ENCODE data around the gene RASAL2.

Gene RASAL2

DNA sequence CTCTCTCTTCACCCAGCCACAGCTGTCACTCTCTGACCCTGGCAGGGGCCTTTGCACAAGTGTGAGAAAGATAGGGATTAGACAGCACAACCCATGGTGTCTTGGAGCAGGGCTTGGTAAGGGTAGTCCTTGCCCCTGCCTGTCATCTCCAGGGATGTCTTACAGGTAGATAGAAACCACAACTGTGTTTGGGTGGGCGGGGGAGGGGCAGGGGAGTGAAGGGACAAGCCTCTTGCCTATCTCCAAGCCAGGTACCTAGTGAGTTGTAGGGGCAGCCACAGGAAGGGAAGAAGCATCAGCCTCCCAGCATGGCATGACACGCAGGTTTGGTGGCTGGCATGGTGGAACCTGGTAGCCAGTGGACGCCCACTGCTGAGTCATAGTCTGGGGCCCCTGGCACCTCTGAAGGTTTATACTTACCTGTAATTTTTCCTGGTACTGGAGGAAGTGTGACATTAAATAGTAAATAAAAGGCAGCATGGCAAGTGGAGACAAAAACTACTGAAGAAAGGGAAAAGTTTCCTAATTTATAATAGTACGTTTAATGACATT lies 305.3 kb downstream of the RASAL2 start:
- H3K27ac ChIP-seq: no peak overlapping the region

GRCh38 chr1:178405137-178405536 lies 311.2 kb downstream of the RASAL2 start:
- Histone ChIP-seq H3K4me3 (no peak overlapping the region), H3K27ac (no peak overlapping the region)

More for the DNA sequence above, 305.3 kb downstream of the RASAL2 start:
- no peak overlapping the region for H3K4me3 ChIP-seq

DNA sequence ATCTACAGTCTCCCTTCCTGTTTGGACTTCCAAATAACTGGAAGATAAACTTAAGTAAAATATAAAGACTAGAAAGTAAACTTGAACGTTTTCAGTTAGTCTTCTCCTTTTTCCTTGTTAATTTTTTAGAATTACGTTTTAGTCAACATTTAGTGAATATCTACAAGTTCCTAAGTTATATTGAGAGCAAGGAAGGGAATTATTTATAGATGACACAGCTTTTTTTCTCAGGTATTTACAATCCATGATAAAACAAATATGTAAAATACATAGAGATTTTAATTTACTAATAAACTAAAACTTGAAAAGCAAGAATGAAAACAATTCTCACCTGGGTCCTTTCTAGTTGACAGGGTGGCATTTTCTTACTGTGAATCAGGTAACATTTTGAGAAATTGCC lies 313.3 kb downstream of the RASAL2 start:
- Histone ChIP-seq H3K27ac (no peak overlapping the region), H3K4me3 (no peak overlapping the region)

- no peak overlapping the region for H3K4me3 ChIP-seq
- H3K27ac ChIP-seq: no peak overlapping the region
Measured at GRCh38 chr1:178407655-178408054, 313.8 kb downstream of the RASAL2 start.

DNA sequence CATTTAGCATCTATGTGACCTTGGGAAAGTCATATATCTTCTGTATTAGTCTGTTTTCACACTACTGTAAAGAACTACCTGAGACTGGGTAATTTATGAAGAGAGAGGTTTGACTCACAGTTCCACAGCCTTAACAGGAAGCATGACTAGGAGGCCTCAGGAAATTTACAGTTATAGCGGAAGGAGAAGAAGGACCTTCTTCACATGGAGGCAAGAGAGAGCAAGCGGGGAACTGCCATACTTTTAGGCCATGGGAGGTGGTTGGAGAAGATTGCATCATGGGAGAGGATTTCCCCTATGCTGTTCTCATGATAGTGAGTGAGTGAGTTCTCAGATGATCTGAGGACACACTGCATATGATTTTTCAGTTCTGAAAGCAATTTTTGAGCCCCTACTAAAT lies 315.0 kb downstream of the RASAL2 start:
- Histone ChIP-seq H3K4me3 (no peak overlapping the region), H3K27ac (no peak overlapping the region)

GRCh38 chr1:178409541-178409940 lies 315.6 kb downstream of the RASAL2 start:
- H3K4me3 ChIP-seq: no peak overlapping the region
- no peak overlapping the region for H3K27ac ChIP-seq

DNA sequence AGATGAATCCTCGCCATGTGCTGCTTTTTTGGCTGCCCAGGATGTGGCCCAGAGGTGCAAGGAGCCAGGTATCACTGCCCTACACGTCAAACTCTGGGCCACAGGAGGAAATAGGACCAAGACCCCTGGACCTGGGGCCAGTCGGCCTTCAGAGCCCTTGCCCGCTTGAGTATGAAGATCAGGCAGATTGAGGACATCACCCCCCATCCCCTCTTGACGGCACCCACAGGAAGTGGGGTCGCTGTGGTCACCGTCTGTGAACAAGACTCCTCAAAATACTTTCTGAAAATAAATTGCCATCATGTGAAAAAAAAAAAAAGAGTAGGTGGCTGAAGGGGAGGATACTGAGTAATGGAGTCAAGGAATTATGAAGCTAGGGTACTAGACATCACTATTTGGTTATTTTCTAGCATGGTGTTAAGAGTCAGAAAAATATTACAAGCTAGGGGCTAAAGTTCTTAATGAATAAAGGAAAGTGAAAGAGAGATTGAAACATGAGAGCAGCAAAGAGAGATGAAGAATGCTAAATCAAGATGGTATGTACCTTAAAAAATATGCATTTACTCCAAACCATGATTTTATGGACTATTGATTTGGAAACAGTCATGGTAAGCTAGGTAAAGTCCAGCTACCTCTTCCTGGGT lies 318.0 kb downstream of the RASAL2 start:
- H3K4me3 ChIP-seq: no peak overlapping the region
- no peak overlapping the region for H3K27ac ChIP-seq

- no peak overlapping the region for H3K4me3 ChIP-seq
- H3K27ac ChIP-seq: no peak overlapping the region
Measured at GRCh38 chr1:178412400-178412770, 318.5 kb downstream of the RASAL2 start.

DNA sequence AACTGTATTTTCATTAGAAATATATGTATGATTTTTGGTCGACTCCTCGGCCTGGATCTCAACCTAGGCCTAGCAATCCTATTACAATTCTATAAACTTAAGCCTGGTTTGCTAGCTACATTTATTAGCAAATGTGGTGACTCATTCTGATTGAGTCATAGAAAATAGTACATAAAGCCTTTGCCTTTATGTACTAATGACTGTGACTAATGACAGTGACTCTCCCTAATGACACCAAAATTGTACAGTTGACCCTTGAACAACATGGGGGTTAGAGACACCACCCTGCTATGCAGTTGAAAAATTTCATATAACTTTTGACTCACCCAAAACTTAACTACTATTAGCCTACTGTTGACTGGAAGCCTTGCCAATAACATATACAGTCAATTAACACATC lies 324.0 kb downstream of the RASAL2 start:
- Histone ChIP-seq H3K27ac (no peak overlapping the region), H3K4me3 (no peak overlapping the region)

- Histone ChIP-seq H3K27ac (no peak overlapping the region), H3K4me3 (no peak overlapping the region)
Measured at GRCh38 chr1:178418284-178418955, 324.5 kb downstream of the RASAL2 start.

DNA sequence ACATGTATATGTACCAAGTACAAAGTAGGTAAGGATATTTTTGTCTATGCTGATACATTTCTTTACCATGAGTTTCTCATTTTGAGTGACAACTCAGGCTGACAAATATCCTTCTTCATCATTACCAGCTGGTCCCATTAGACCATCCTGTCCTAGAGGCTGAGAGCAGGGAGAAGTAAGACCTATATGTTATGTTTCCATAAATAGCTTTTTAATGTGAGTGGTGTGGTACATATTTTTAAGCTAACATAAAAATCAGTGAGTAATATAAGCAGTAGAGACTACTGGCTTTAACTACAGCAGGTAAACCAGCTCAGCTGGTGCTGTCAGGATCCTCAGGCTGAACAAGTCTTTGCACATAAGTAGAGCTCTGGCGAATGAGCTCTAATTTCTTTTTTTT lies 340.5 kb downstream of the RASAL2 start:
- Histone ChIP-seq H3K4me3 (no peak overlapping the region), H3K27ac (peak overlapping the region in 2 of 21 experiments; percentile 23 to 40)

DNA sequence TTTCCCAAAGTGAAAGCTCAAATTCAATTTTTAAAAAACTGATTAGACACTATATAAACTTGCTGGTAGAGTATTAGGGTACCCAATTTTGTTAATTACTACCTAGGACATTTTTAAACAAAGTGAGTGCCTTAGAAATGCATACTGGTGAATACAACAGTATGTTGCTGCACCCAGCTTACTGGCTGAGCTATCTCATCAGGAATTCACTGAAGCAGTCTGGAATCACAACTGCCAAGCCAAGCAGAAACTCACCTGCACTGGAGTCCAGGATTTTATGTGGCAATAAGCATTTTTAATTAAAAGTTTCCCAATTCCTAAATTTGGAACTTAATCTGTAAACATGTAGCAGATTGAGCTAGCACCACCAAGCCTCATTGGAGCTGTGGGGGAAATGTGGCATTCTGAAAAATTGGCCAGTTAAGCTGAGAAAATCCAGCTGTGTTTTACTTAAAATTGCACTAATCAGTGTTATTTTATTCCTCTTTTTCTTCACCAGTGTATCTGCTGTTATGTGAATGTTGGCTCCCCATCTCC lies 341.1 kb downstream of the RASAL2 start:
- Histone ChIP-seq H3K4me3 (no peak overlapping the region), H3K27ac (peak overlapping the region in 3 of 21 experiments; percentile 15 to 40 (median 23))

DNA sequence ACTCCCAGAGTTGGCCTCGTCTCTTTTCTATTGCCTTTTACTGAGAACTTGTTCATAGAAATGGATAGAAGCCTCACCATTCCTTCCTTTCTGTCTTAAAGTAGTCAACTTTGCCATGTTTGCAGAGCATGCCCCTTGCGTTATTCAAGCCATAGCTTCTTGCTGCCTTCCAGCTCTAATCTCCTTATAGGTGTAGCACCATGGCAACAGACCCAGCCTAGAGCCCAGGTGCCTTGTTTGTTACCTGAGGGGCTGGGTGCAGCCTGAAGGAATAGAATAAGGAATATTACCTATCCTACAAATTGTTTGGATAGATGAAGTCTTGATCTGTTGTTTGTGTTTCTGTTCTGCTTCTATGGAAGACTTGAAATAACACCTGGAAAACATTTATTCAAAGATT lies 343.0 kb downstream of the RASAL2 start:
- no peak overlapping the region for H3K27ac ChIP-seq
- no peak overlapping the region for H3K4me3 ChIP-seq

- no peak overlapping the region for H3K27ac ChIP-seq
- no peak overlapping the region for H3K4me3 ChIP-seq
Measured at GRCh38 chr1:178438432-178438831, 344.5 kb downstream of the RASAL2 start.

- H3K27ac ChIP-seq: no peak overlapping the region
- no peak overlapping the region for H3K4me3 ChIP-seq
Measured at GRCh38 chr1:178442925-178443324, 349.0 kb downstream of the RASAL2 start.

DNA sequence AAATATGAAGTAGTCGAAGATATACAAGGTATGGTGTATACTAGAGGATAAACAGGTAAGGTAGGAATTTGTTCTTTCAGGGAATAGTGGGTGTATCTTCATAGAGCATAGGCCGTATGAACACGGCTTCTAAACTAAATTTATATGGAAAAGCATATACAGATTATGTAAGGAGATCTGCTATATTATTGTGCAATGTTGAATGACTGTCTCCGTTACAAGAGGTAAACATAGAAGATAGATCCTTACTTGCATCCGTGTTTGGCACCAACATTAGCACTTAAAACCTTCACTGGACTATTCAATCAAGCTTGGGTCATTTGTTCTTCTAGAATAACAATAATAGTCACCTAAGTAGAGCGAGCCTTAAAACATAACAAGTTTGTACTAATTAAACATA lies 357.0 kb downstream of the RASAL2 start:
- Histone ChIP-seq H3K27ac (no peak overlapping the region), H3K4me3 (no peak overlapping the region)

- Histone ChIP-seq H3K4me3 (no peak overlapping the region), H3K27ac (no peak overlapping the region)
Measured at GRCh38 chr1:178451529-178451928, 357.6 kb downstream of the RASAL2 start.

DNA sequence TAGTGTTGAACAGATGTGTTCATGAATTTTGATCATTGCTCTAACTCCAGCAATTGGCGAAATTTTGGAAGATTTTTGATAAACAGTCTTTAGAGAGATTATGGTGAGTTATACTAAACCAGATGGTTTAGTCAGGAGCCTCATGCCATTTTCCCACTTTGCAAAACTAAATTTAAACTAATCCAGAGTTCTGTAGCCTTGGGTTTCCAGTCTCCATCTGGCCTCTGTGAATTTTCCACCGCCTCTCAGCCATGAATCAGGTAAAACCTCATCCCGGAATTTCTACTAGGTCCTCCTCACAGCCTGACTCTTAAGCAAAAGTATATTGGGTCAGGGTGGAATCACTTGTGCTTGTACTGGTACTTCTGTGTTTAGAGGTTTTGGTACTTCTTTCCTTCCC lies 358.1 kb downstream of the RASAL2 start:
- H3K4me3 ChIP-seq: no peak overlapping the region
- no peak overlapping the region for H3K27ac ChIP-seq

- Histone ChIP-seq H3K27ac (no peak overlapping the region), H3K4me3 (no peak overlapping the region)
Measured at GRCh38 chr1:178456472-178456871, 362.6 kb downstream of the RASAL2 start.

DNA sequence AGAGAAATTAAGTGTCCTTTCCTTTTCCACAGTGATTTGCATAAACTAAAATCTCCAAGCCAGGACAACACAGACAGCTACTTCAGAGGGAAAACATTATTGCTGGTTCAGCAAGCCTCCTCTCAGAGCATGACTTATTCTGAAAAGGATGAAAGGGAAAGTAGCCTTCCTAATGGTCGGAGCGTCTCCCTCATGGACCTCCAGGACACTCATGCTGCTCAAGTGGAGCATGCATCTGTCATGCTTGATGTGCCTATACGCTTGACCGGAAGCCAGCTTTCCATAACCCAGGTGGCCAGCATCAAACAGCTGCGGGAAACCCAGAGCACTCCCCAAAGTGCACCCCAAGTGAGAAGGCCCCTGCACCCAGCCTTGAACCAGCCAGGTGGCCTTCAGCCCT lies 363.7 kb downstream of the RASAL2 start:
- Histone ChIP-seq H3K27ac (no peak overlapping the region), H3K4me3 (no peak overlapping the region)

- H3K4me3 ChIP-seq: no peak overlapping the region
- no peak overlapping the region for H3K27ac ChIP-seq
Measured at GRCh38 chr1:178458203-178458602, 364.3 kb downstream of the RASAL2 start.

Data from skin epidermis (tissue), 12 donors.